Fibroblast of lung (primary cell): Measurements from ENCODE around the gene ASTN2. TPM values are rescaled to one million over a fixed set of nuclear protein-coding genes. Genes with fewer than 3 reads are reported as not detected.

ENCODE experiments used
- DNase-seq, 2 donors: peaks; one replicate each; pipeline versions ENCODE4 v3.0.0 to v3.0.0-alpha.2; 2010; ENCODE audit warnings: low read depth in 2 of 2
- H2AFZ ChIP-seq: 2 replicates; pipeline ENCODE4 v1.5.1; 2012; ENCODE audit warnings: low read length, control low read depth, inconsistent platforms
- H3K27ac ChIP-seq: 2 replicates; pipeline ENCODE4 v1.5.1; 2011; ENCODE audit warnings: low read length, control low read depth; ENCODE audit not compliant: insufficient read depth
- H3K27me3 ChIP-seq: 2 replicates; pipeline ENCODE4 v1.5.1; 2011; ENCODE audit warnings: mild to moderate bottlenecking, low read length; ENCODE audit not compliant: control insufficient read depth, insufficient read depth
- H3K36me3 ChIP-seq: 2 replicates; pipeline ENCODE4 v1.5.1; 2011; ENCODE audit warnings: low read length; ENCODE audit not compliant: control insufficient read depth, insufficient read depth
- H3K4me1 ChIP-seq: 2 replicates; pipeline ENCODE4 v1.5.1; 2011; ENCODE audit warnings: low read length; ENCODE audit not compliant: control insufficient read depth, insufficient read depth; ENCODE audit errors: extremely low read depth
- H3K4me2 ChIP-seq: 2 replicates; pipeline ENCODE4 v1.5.1; 2011; ENCODE audit warnings: low read length, control low read depth; ENCODE audit not compliant: insufficient read depth; ENCODE audit errors: extremely low read depth
- H3K4me3 ChIP-seq, 4 experiments: fragments of 200-600 bp in 1 of 4; sonication (generic) in 1 of 4; replicated peaks in 1 of 4; 2 replicates each; pipeline ENCODE4 v1.5.1; 2011 to 2016; ENCODE audit warnings: low read length in 4 of 4, low read depth in 3 of 4, mild to moderate bottlenecking in 3 of 4, control low read depth in 2 of 4, inconsistent platforms in 1 of 4, mixed read lengths in 1 of 4; ENCODE audit not compliant: insufficient read depth in 1 of 4; ENCODE audit errors: control extremely low read depth in 1 of 4
- H3K79me2 ChIP-seq: 2 replicates; pipeline ENCODE4 v1.5.1; 2012; ENCODE audit warnings: mild to moderate bottlenecking, low read length, inconsistent platforms; ENCODE audit not compliant: control insufficient read depth, insufficient read depth
- H3K9ac ChIP-seq: 2 replicates; pipeline ENCODE4 v1.5.1; 2011; ENCODE audit warnings: mild to moderate bottlenecking, low read length, control low read depth; ENCODE audit not compliant: insufficient read depth
- H3K9me3 ChIP-seq: 2 replicates; pipeline ENCODE4 v1.5.1; 2012; ENCODE audit warnings: low read depth, low read length; ENCODE audit not compliant: control insufficient read depth, insufficient read depth
- H4K20me1 ChIP-seq: 2 replicates; pipeline ENCODE4 v1.5.1; 2011; ENCODE audit warnings: low read length; ENCODE audit not compliant: control insufficient read depth, insufficient read depth; ENCODE audit errors: extremely low read depth
- CTCF ChIP-seq, 2 donors: IDR thresholded peaks in 1 of 2; conservative IDR thresholded peaks in 1 of 2; 1 replicate in 1 of 2; 2 replicates in 1 of 2; pipeline ENCODE4 v1.5.1; 2011 to 2012; ENCODE audit warnings: low read length in 2 of 2, control low read depth in 1 of 2, inconsistent platforms in 1 of 2, low read depth in 1 of 2, mild to moderate bottlenecking in 1 of 2
- EZH2 ChIP-seq: IDR thresholded peaks from 2 replicates; pipeline ENCODE4 v1.5.1; 2012; ENCODE audit warnings: low read length, control low read depth, mild to moderate bottlenecking; ENCODE audit errors: missing control alignments
- polyA plus RNA-seq, 2 donors: library from polyadenylated mRNA; depleted of rRNA in 1 of 2; stranded (reverse) in 1 of 2; unstranded in 1 of 2; fragments of >200 nt; gene quantifications; 2 replicates each; pipeline ENCODE4 v1.2.1, GENCODE V29; 2011 to 2012; ENCODE audit warnings: missing spikeins in 1 of 2
- total RNA-seq: library from RNA; depleted of rRNA; stranded (reverse); fragments of >200 nt; gene quantifications from 2 replicates; pipeline ENCODE4 v1.2.1, GENCODE V29; 2014

The ASTN2 gene
- total and polyA plus RNA-seq, 2 donors (not counting 1 experiment from before 2014, with no cell fraction given), result 2.2 to 19.2 TPM

GRCh38 chr9:116488373-116488772 is 926.5 kb downstream of the ASTN2 start:
- Histone ChIP-seq H3K9ac (no peak overlapping the region), H3K27ac (no peak overlapping the region), H3K4me2 (no peak overlapping the region), H3K9me3 (no peaks in the 10 kb centered on the region), H3K27me3 (no peaks in the 10 kb centered on the region), H4K20me1 (no peaks in the 10 kb centered on the region), H2AFZ (no peak overlapping the region), H3K36me3 (no peaks in the 10 kb centered on the region), H3K79me2 (no peaks in the 10 kb centered on the region), H3K4me1 (no peaks in the 10 kb centered on the region), H3K4me3 (no peak overlapping the region)
- DNase-seq, result no peak
- TF ChIP-seq EZH2 (no peak), CTCF (conservative IDR thresholded peaks at IDR 0.05 in 1 of 2, IDR thresholded peaks at IDR 0.05 in 1 of 2; ENCODE audit: low read depth in 1 of 2, low read length in 2 of 2) (no peak)

GRCh38 chr9:116484492-116485061 is 930.3 kb downstream of the ASTN2 start:
- no peaks in the 10 kb centered on the region for H3K36me3 ChIP-seq
- H3K9ac ChIP-seq, result no peak overlapping the region
- no peaks in the 10 kb centered on the region for H3K79me2 ChIP-seq
- H3K4me3 ChIP-seq, result no peak overlapping the region
- no peaks in the 10 kb centered on the region for H4K20me1 ChIP-seq
- H3K4me2 ChIP-seq, result no peak overlapping the region
- H3K27ac ChIP-seq, result no peak overlapping the region
- TF ChIP-seq EZH2, result no peak
- no peak for TF ChIP-seq CTCF (conservative IDR thresholded peaks at IDR 0.05 in 1 of 2, IDR thresholded peaks at IDR 0.05 in 1 of 2; ENCODE audit: low read depth in 1 of 2, low read length in 2 of 2)
- no peaks in the 10 kb centered on the region for H3K9me3 ChIP-seq
- no peak for DNase-seq
- H2AFZ ChIP-seq, result no peak overlapping the region
- no peaks in the 10 kb centered on the region for H3K4me1 ChIP-seq
- H3K27me3 ChIP-seq, result no peaks in the 10 kb centered on the region

GRCh38 chr9:116483622-116484491 is 931.0 kb downstream of the ASTN2 start:
- Histone ChIP-seq H3K9me3 (no peaks in the 10 kb centered on the region), H3K79me2 (no peaks in the 10 kb centered on the region), H3K36me3 (no peaks in the 10 kb centered on the region), H3K9ac (no peak overlapping the region), H2AFZ (no peak overlapping the region), H3K27ac (no peak overlapping the region), H3K4me3 (no peak overlapping the region), H3K27me3 (no peaks in the 10 kb centered on the region), H3K4me1 (no peaks in the 10 kb centered on the region), H3K4me2 (no peak overlapping the region), H4K20me1 (no peaks in the 10 kb centered on the region)
- no peak for DNase-seq
- TF ChIP-seq CTCF (conservative IDR thresholded peaks at IDR 0.05 in 1 of 2, IDR thresholded peaks at IDR 0.05 in 1 of 2; ENCODE audit: low read depth in 1 of 2, low read length in 2 of 2) (no peak), EZH2 (no peak)
